Ammon's horn (tissue), 1 donor: ENCODE results near the gene CATSPERD.

Experiments
- DNase-seq: peaks from one replicate; pipeline ENCODE4 v3.0.0-alpha.2; 2016; ENCODE audit warnings: low spot score

CATSPERD gene

DNA sequence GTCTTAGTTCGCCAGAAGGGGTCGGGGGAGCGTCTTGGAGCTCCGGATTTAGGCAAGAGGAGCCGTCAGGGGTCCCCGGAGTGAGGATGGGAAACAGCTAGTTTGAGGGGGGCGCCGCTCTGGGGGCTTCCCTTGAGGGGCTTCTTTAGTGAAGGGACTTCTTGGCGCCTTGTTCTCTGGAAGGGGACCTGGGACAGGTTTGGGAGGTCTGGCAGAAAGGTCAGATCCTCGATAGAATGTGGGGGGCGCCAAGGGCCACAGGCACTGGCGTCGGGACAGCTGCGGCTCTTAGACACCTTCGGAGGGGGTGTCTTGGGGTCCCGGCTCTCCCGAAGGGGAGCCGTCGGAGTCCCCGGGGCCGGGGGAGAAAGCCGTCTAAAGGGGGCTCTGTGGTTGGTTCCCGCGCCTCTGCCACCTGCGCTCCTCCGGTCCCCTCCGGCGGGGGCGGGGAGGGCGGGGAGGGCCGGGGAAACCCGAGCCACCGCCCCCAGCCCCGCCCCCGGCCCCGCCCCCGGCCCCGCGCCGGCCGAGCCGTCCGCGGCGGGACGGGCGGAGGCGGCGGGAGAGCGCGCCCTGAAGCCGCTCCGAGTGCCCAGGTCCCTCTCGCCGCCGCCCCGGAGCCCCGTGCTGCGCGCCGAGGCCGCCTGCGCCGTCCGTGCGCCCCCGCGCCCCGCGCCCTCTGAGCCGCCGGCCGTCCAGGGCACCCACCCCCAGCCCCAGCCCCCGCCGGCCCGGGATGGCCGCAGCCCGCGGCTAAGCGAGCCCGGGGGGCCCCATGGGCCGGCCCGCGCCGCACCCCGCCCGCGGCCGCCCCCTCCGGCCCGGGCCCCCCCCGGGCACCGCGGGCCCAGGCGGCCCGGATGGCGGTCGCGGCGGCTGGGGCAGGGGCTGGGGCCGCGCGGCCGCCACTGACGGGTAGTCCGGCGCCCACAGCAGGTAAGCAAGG lies 84.4 kb downstream of the CATSPERD start, which contains the start of gene NRTN:
Gene NRTN, plus strand, starts transcription at position 552 of the 946 bp plus-strand sequence. CDS start 19,099 bp downstream, outside the sequence.
- no peak for DNase-seq

DNA sequence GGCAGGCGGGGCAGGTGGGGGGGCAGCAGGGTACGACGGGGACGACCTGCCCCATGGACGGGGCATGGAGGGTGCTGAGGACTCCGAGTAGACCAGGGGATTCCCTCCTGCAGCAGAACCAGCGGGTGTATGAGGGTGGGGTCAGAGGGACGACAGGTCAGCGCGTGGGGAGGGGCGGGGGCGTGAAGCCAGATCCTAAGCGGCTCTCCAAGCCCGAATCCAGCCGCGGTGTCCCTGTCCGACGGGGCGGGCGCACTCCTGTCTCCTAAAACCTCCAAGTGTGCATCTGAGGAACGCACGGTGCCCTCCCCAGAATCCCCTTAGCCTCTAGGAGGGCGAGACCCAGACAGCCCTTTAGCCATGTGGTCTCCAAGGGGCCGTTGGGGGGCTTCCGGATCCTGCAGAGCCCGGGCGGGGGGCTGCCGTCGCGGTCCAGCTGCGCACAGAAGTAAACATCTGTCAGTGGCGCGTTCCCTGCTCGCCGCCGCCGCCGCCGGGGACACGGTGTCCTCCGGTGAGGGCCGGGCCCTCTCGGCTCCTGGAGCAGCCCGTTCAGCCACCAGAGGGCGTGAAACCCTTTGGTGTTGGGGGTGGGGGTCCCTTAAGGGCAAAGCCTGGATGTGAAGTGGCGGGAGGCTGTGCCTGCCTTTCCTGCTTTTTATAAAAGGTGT lies 85.2 kb downstream of the CATSPERD start:
- DNase-seq: no peak

DNA sequence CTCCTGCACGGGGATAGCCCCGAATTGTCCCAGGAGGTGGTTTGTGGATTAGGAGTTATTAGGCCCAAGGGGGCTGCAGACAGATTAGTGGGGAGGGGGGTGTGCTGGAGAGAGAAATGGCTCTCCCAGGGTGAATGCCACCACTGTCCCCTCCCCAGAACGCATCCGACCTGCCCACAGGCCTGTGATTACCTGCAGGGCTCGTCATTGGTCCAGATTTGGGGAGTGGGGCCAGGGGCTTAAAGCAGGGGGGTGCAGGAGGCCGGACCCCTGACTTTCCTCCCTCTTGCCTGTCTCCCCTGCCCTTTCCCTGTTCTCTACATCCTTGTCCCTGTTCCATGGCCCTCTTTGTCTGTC lies 85.7 kb downstream of the CATSPERD start:
- no peak for DNase-seq

DNA sequence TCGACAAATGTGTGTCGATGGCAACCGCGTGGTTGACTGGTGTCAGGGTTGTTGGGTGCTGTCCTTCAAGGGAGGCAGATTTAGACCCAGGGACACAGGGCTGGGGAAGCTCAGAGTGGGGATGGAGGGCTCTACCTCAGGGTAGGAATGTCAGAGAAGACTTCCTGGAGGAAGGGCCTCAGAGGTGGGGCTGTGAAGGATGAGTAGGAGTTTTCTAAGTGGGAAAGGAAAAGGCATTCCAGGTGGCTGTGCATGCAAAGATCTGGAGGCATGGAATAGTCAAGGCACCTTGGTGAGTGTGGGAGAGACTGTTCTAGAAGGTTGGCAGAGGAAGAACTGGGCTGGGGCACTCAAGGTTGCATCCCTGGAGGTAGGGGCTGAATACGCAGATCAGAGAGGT lies 86.5 kb downstream of the CATSPERD start:
- DNase-seq: no peak

DNA sequence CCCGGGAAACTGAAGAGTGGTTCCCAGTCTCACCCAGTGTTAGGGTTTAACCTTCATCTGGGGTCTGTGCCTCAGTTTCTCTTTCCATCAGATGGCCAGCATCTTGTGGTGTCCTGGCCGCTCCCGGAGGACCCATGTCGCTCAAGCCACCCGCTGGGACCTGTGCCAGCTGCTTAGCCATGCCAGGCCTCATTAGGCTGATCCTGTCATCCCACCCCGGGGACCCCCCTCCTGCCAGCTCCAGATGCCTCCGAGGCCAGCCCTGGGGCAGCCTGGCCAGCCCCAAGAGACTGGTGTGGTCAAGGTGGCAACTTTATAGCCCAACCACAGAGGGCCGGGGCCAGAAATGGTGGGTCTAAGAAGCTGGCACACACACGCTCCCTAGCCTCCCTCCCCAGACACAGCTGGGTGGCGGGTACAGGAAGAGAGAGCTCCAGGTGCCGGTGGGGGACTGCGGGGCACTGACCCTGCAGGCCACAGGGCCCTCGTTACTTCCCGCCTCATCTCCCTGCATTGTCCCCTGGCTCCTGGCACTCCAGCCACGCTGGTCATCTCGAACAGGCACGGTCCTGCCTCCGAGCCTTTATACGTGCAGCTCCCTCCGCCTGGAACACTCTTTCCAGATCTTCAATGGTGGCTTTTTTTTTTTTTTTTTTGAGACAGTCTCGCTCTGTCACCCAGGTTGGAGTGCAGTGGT lies 87.8 kb downstream of the CATSPERD start:
- DNase-seq: no peak

DNA sequence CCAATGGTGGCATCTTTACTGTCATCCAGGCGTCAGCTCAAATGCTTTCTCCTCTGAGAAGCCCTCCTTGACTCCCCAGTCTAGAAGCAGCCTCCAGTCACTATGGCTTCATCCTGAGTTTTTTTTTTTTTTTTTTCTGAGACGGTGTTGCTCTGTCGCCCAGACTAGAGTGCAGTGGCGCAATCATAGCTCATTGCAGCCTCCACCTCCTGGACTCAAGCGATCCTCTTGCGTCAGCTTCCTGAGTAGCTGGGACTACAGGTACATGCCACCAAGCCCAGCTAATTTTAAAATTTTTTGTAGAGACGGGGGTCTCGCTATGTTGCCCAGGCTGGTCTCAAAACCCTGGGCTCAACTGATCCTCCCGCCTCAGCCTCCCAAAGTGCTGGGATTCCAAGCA lies 88.6 kb downstream of the CATSPERD start:
- no peak for DNase-seq

DNA sequence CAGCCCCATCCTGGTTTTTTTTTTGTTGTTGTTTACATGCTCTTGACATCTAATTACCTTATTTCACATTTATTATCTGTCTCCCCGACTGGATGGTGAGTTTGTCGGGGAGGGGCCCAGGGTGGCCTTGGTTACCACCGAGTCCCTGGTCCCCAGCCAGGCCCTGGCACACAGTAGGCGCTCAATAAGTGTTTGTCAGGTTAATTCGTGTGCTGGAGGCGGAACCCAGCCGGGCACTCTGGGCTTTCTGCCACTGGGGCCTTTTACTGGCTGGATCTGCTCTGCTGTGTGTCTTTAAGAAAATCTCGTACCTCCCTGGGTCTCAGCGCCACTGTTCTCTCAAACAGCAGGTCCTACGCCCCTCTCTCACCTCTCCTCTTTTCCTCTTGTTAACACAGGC lies 89.0 kb downstream of the CATSPERD start:
- DNase-seq: no peak

DNA sequence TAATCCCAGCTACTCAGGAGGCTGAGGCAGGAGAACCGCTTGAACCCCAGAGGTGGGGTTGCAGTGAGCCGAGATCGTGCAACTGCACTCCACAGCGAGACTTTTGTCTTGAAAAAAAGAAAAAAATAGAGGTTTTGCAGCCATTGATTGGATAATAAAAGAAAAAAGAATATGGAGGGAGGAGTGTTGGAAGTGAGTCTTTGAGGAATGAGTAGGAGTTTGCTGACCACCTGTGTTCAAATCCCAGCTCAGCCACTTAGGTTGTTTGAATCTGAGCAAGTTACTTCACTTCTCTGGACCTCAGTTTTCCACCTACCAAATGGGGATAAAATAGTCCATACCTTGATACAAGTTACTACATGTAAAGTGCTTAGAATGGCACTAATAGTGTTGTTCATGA lies 90.7 kb downstream of the CATSPERD start:
- DNase-seq: no peak

DNA sequence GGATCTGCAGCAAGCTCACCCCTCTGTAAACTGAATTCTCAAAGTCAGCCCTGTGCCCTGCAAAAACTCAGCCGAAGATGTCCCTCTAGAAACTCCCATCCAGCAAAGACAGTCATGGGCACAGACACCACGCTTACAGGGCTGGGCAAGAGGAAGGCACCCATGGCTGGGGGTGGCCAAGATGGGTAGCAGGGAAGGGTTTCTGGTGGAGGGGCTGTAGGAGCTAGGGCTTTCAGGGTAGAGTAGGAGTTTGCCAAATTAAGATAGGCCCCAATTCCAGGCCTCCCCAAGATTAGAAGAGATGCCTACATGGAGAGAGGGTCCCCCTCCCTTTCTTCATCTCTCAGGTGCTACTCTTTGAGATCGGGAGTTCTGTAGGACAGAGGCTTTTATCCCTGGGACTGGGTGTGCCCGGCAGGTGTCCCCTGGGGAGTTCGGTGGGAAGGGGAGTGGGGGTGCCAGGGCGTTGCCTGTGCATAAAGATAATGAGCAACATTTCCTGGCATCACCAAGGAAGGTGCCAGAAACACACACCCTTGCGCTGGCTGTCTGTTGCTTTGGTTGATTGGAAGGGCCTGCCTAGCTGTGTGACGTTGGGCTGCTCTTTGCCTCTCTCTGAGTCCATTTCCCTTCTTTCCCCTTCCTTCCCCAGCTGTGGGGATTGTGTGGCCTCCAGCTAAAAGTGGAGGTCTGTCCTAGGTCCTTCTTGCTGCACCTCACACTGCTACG lies 93.8 kb downstream of the CATSPERD start:
- no peak for DNase-seq

DNA sequence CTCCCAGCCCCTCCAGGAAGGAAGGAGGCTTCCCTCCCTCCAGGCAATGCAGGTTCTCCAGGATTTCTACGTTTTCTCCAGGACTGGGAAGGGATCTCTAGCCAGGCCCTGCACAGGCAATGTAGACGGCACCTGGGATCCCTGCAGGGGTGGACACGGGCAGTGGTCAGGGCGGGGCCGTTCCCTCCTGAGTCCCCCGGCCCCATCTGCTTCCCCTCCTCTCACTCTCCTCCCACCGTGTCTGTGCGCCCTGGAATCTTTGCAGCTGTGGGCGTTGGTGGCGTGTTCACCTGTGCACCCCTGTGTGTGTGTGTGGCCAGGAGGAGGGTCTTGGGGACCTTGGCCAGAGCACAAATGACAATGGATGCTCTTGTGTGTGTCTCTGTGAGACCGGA lies 94.4 kb downstream of the CATSPERD start:
- no peak for DNase-seq

DNA sequence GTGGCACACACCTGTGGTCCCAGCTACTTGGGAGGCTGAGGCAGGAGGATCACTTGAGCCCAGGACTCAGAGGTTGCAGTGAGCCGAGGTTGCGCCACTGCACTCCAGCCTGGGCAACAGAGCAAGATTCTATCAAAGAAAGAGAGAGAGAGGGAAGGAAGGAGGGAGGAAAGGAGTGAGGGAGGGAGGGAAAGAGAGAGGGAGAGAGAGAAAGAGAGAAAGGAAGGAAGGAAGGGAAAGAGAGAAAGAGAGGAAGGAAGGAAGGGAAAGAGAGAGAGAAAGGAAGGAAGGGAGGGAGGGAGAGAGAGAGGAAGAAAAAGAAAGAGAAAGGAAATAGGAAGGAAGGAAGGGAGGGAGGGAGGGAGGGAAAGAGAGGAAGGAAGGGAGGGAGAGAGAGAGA lies 96.8 kb downstream of the CATSPERD start:
- DNase-seq: no peak

DNA sequence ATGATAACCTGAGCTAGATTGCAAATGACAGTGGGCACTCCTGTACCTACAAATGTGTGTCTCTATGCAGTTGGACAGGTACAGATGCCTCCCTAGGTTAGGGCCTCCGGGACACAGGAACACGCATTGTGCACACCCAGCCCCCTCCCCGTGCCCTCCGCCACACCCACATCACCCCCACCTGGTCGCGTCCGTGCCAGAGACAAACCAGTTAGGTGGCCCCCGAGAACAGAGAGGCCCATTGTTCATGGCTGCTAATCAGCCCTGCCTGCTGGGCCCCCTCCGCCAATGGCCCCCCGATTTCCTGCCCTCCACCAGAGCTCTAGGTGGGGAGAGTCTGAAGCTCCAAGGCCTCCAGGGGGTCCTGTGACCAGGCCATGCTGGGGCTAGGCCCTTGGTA lies 98.2 kb downstream of the CATSPERD start:
- DNase-seq: no peak

DNA sequence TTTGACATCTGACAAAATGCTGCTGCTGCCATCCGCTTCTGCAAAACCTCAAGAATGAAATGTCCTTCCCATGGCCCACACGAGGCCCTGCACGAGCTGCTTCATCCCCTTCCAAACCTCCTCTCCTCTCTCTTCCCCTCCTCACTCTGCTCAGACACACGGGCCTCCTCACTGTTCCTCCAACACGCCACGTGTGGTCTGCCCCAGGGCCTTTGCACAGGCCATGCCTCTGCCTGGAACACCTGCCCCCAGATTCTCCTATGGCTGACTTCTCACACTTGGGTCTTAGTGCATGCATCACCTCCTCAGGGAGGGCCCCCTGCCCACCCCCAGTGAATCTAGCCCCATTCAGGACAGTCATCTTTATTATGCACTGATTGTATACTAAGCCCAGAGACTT lies 100.3 kb downstream of the CATSPERD start:
- DNase-seq: no peak

DNA sequence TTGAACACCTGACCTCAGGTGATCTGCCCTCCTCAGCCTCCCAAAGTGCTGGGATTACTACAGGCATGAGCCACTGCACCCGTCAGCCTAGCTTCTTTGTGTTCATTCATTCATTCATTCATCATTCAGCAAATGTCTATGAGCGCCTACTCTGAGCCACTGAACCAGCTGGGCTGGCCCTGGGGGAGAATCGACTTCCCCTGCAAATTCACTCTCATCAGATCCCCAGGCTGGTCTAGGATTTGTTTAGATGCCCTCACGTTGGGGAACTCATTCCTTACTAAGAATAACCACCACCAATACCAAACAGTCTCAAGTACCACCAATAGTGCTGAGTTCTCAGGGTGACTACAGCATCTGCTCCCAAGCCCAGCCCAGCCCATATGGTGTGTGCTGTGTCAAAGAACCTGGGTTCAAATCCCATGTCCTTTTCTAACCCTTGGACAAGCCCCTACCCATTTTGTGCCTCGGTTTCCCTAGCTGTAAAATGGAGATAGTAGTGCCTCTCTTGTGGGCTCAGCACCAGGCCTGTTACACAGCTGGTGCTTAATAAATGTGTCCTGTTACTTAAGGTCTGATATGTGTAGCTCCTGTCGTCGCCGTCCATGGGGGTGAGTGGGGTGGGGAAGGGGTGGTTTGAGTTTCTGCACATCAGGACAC lies 101.2 kb downstream of the CATSPERD start:
- DNase-seq: no peak

DNA sequence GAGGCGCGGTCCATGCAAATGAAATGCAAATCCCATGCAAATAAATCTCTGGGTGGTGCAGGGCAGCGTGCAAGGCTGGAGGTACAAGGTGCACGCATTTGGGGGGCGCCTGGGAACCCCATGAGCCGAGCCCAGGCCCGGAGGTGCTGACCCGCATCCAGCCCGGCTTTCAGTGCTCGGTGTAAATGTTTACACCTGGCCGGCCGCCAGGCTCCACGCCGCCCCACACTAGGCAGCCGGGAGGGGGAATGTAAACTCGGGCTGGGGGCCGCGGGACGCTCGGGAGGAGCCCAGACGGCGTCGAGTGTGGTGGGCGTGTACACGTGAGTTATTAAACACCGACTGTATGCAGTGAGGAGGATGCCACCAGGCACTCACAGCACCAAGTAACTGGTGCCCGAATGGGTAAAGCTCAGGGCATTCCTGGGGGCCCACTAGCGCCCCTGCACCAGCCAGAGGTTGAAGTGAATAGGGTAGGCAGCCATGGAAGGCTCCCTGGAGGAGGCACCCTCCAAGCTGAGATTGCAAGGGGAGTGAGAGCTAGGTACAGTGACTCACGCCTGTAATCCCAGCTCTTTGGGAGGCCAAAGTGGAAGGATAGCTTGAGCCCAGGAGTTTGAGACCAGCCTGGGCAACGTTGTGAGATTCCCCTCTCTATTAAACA lies 101.9 kb downstream of the CATSPERD start:
- no peak for DNase-seq

DNA sequence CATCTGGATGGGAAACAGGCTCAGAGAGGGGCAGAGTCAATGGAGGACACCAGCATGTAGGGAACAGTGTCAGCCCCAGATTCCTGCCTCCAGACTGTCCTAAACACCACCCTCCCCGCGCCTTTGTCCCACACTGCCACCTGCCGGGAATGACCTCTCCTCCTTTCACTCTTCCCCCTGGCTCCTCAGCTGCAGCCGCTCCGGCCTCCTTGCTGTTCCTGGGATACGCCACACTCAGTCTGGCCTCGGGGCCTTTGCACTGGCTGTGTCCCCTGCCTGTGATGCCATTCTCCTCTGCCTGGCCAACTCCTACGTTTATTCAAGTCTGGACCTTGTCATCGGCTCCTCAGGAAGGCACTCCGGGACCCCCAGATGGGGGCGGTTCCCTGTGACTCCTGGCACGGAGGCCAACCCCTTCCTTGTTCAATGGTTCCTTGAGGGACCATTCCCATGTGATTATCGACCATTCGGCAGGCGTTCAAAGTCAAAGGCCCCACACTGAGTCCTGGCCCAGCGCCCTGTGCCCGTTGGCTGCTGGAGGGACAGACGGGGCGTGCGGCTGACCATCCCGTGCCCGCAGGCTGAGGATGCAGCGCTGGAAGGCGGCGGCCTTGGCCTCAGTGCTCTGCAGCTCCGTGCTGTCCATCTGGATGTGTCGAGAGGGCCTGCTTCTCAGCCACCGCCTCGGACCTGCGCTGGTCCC lies 103.3 kb downstream of the CATSPERD start:
- DNase-seq: no peak

DNA sequence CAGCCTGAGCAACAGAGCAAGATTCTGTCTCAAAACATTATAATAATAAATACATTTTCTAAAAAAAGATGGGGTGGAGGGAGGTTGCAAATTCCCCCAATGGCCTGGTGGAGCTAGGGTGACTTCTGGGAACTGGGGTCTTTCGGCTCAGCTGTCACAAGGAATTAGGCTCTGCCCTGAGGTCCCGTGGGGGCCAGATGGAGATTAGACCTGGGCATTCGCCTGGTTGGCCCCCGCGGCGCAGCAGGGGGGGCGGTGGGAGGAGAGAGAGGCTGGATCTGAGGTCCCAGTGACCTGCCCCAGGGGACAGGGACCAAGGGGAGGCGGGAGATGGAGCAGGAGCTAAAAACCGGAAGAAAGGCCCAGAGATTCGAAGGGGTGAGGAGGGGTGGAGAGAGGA lies 104.3 kb downstream of the CATSPERD start:
- no peak for DNase-seq

DNA sequence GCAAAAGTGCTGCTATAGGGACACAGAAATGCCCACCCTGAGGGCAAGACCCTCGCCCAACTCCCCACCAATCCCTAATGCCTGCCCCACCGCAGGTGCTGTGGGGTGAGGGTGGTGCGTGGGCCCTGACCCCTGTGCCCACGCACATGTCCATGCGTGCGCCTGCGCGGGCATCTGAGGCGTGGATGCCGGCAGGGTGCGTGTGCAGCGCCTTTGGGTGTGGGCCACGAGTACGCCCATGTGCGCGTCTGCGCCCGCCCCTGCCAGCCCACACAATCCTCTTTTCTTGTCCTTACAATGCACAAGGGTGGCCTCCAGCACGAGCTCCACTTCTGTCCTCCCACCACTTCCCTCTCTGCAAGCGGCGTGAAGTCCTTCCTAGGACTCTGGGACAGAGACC lies 104.7 kb downstream of the CATSPERD start:
- DNase-seq: no peak

DNA sequence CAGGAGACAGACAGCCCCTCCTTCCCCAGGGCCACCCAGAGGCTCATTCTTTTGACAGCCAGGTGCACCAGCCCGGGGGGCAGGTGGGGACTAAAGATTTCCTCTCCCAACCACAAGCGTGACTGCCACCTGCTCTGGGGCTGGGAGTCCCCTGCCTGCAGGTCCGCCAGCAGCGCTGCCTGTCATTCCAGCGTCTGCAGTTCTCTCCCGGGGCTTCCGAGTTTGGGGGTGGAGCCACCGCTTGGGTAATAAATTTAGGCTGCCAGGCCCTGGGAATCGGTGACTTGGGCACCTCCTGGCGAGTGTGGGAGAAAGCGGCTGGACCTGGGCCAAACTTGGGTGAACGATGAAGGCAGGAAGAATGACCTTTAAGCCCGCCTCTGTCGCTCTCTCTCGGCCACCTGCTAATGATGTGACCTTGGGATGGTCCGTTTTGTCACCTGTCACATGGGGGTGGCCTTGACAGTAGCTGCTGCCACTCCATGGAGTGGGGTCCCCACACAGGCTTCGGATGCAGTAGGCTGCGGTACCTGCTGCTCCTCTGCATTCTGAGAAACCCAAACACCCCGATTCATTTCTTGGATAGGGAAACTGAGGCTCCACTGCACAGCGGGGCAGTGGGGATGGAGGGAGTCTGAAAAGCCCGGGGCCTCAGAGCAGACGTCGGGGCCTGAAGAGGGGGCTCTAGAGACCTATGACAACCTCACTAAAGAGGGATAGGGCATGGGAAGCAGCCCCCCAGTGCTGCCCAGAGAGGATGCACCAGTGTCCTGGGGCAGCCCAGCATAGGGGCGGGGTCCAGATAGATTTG lies 106.3 kb downstream of the CATSPERD start:
- DNase-seq: no peak
